Measurements from ENCODE around the gene KCNK4. TPM values are rescaled to one million over a fixed set of nuclear protein-coding genes. Genes with fewer than 3 reads are reported as not detected.

The KCNK4 gene
- total and polyA plus RNA-seq, 2 of the 13 experiments (the other 11 are each of a cell fraction or from before 2014, with no cell fraction given), result not detected

GRCh38 chr11:64269540-64270220 is 21.4 kb upstream of the KCNK4 start (continued):
- TF ChIP-seq ZNF280D (CRISPR knock-in tag; IDR thresholded peaks at IDR 0.05), result no peak; the same call in none of the 2 replicates
- TF ChIP-seq HIVEP1 (CRISPR knock-in tag; IDR thresholded peaks at IDR 0.05), result peak; percentile 25; the same call in 1 of the 2 replicates
- no peak for TF ChIP-seq ZNF737 (CRISPR knock-in tag; IDR thresholded peaks at IDR 0.05; ENCODE audit: borderline replicate concordance)
- no peak; the same call in 1 of the 2 replicates for TF ChIP-seq ZBTB33 (CRISPR knock-in tag; IDR thresholded peaks at IDR 0.05)
- peak; percentile 93 for TF ChIP-seq PHF20 (CRISPR knock-in tag; IDR thresholded peaks at IDR 0.05)
- peak; percentile 37 for TF ChIP-seq ZBTB7A (CRISPR knock-in tag; IDR thresholded peaks at IDR 0.05)
- TF ChIP-seq ZNF883 (CRISPR knock-in tag; IDR thresholded peaks at IDR 0.05; ENCODE audit: not compliant biosample characterization), result peak; percentile 59
- no peak for TF ChIP-seq BHLHE40 (IDR thresholded peaks at IDR 0.05; ENCODE audit: low read length)
- peak; percentile 94 for TF ChIP-seq HNF1B (CRISPR knock-in tag; IDR thresholded peaks at IDR 0.05)
- TF ChIP-seq ZNF747 (CRISPR knock-in tag; IDR thresholded peaks at IDR 0.05; ENCODE audit: borderline replicate concordance), result peak; percentile 54; the same call in 1 of the 2 replicates
- TF ChIP-seq ZNF142 (CRISPR knock-in tag; IDR thresholded peaks at IDR 0.05), result peak; percentile 21; the same call in 1 of the 2 replicates
- peak; percentile 47; the same call in 1 of the 2 replicates for TF ChIP-seq HOMEZ (CRISPR knock-in tag; IDR thresholded peaks at IDR 0.05; ENCODE audit: low read depth)
- TF ChIP-seq THYN1 (CRISPR knock-in tag; IDR thresholded peaks at IDR 0.05; ENCODE audit: borderline replicate concordance, low read depth), result no peak

Data from HepG2 (cell line).